H9 (cell line): ENCODE measurements around the gene STXBP6. TPM values are rescaled to one million over a fixed set of nuclear protein-coding genes. Genes with fewer than 3 reads are reported as not detected.

Source experiments
- DNase-seq: peaks from one replicate; pipeline ENCODE4 v3.0.0-alpha.2; 2017
- H2AFZ ChIP-seq: one replicate; pipeline ENCODE4 v1.6.1; 2013; ENCODE audit warnings: mild to moderate bottlenecking, low read length, control low read depth, moderate library complexity
- H2AK5ac ChIP-seq: 2 replicates; pipeline ENCODE4 v1.6.1; 2013; ENCODE audit warnings: low read length, control low read depth, mixed read lengths; ENCODE audit not compliant: insufficient read length
- H2BK120ac ChIP-seq: one replicate; pipeline ENCODE4 v1.6.1; 2013; ENCODE audit warnings: low read depth, mild to moderate bottlenecking, low read length, control low read depth, inconsistent platforms; ENCODE audit not compliant: poor library complexity, severe bottlenecking
- H2BK12ac ChIP-seq: 2 replicates; pipeline ENCODE4 v1.6.1; 2013; ENCODE audit warnings: low read length, control low read depth, mixed read lengths, low read depth; ENCODE audit not compliant: insufficient read length
- H2BK15ac ChIP-seq: 2 replicates; pipeline ENCODE4 v1.6.1; 2013; ENCODE audit warnings: low read depth, low read length, control low read depth
- H2BK20ac ChIP-seq: one replicate; pipeline ENCODE4 v1.6.1; 2013; ENCODE audit warnings: low read depth, mild to moderate bottlenecking, low read length, control low read depth, inconsistent platforms; ENCODE audit not compliant: poor library complexity, severe bottlenecking
- H2BK5ac ChIP-seq: 2 replicates; pipeline ENCODE4 v1.6.1; 2013; ENCODE audit warnings: low read length, control low read depth, mixed read lengths; ENCODE audit not compliant: insufficient read length
- H3K14ac ChIP-seq: 2 replicates; pipeline ENCODE4 v1.6.1; 2013; ENCODE audit warnings: low read length, control low read depth; ENCODE audit not compliant: insufficient read depth
- H3K18ac ChIP-seq: 2 replicates; pipeline ENCODE4 v1.6.1; 2013; ENCODE audit warnings: low read depth, mild to moderate bottlenecking, mixed read lengths, low read length, control low read depth; ENCODE audit not compliant: insufficient read length
- H3K23ac ChIP-seq: 2 replicates; pipeline ENCODE4 v1.6.1; 2013; ENCODE audit warnings: low read length, control low read depth, mixed read lengths, low read depth; ENCODE audit not compliant: insufficient read length
- H3K23me2 ChIP-seq: 2 replicates; pipeline ENCODE4 v1.6.1; 2013; ENCODE audit warnings: low read depth, mild to moderate bottlenecking, mixed read lengths, low read length, control low read depth; ENCODE audit not compliant: insufficient read length, poor library complexity, severe bottlenecking
- H3K27ac ChIP-seq: 2 replicates; pipeline ENCODE4 v1.5.1; 2013; ENCODE audit warnings: low read length, control low read depth, mixed read lengths, low read depth; ENCODE audit not compliant: insufficient read length
- H3K27me3 ChIP-seq: 2 replicates; pipeline ENCODE4 v1.6.1; 2013; ENCODE audit warnings: low read length, control low read depth, inconsistent platforms; ENCODE audit not compliant: insufficient read depth
- H3K4ac ChIP-seq: 2 replicates; pipeline ENCODE4 v1.6.1; 2013; ENCODE audit warnings: low read depth, mild to moderate bottlenecking, control low read depth, inconsistent platforms, low read length, moderate library complexity
- H3K4me1 ChIP-seq: 2 replicates; pipeline ENCODE4 v1.6.1; 2013; ENCODE audit warnings: low read length, control low read depth, inconsistent platforms; ENCODE audit not compliant: insufficient read depth
- H3K4me2 ChIP-seq: 2 replicates; pipeline ENCODE4 v1.6.1; 2013; ENCODE audit warnings: low read length, control low read depth, mixed read lengths; ENCODE audit not compliant: insufficient read length, insufficient read depth
- H3K56ac ChIP-seq: 2 replicates; pipeline ENCODE4 v1.6.1; 2013; ENCODE audit warnings: low read depth, mild to moderate bottlenecking, mixed read lengths, low read length, control low read depth; ENCODE audit not compliant: insufficient read length
- H3K79me1 ChIP-seq: 2 replicates; pipeline ENCODE4 v1.6.1; 2013; ENCODE audit warnings: low read depth, mild to moderate bottlenecking, moderate library complexity, low read length, control low read depth, inconsistent platforms; ENCODE audit not compliant: insufficient read depth, poor library complexity, severe bottlenecking
- H3K79me2 ChIP-seq: 2 replicates; pipeline ENCODE4 v1.6.1; 2013; ENCODE audit warnings: low read length, control low read depth, inconsistent platforms; ENCODE audit not compliant: insufficient read depth
- H3K9ac ChIP-seq: 2 replicates; pipeline ENCODE4 v1.6.1; 2013; ENCODE audit warnings: low read length, control low read depth, mixed read lengths; ENCODE audit not compliant: insufficient read length; ENCODE audit errors: extremely low read depth
- H3K9me3 ChIP-seq: one replicate; pipeline ENCODE4 v1.6.1; 2013; ENCODE audit warnings: low read depth, low read length, inconsistent platforms; ENCODE audit not compliant: control insufficient read depth
- H3T11ph ChIP-seq: one replicate; pipeline ENCODE4 v1.6.1; 2013; ENCODE audit warnings: mild to moderate bottlenecking, low read length, control low read depth, inconsistent platforms
- H4K20me1 ChIP-seq: one replicate; pipeline ENCODE4 v1.6.1; 2013; ENCODE audit not compliant: control insufficient read depth, insufficient read length, insufficient read depth
- H4K5ac ChIP-seq: 2 replicates; pipeline ENCODE4 v1.6.1; 2013; ENCODE audit warnings: low read depth, mild to moderate bottlenecking, mixed read lengths, low read length, control low read depth; ENCODE audit not compliant: insufficient read length
- H4K8ac ChIP-seq: replicated peaks from 2 replicates; pipeline ENCODE4 v1.6.1; 2013; ENCODE audit warnings: low read length, control low read depth, mixed read lengths, low read depth; ENCODE audit not compliant: insufficient read length
- H4K91ac ChIP-seq: 2 replicates; pipeline ENCODE4 v1.6.1; 2013; ENCODE audit warnings: low read depth, mild to moderate bottlenecking, moderate library complexity, mixed read lengths, low read length, control low read depth; ENCODE audit not compliant: insufficient read length
- H3K27ac Mint-ChIP-seq, 3 experiments: 2 replicates in 2 of 3; 3 replicates in 1 of 3; pipeline ENCODE4 v1.8.0; 2020 to 2021; ENCODE audit warnings: mixed read lengths in 3 of 3, mild to moderate bottlenecking in 1 of 3, moderate library complexity in 1 of 3
- H3K27me3 Mint-ChIP-seq: 2 replicates; pipeline ENCODE4 v1.8.0; 2021; ENCODE audit warnings: low read depth, mild to moderate bottlenecking, moderate library complexity, mixed read lengths
- H3K36me3 Mint-ChIP-seq, 3 experiments: 2 replicates in 2 of 3; 3 replicates in 1 of 3; pipeline ENCODE4 v1.8.0; 2020 to 2021; ENCODE audit warnings: low read depth in 3 of 3, mixed read lengths in 3 of 3; ENCODE audit not compliant: insufficient read depth in 1 of 3
- H3K4me1 Mint-ChIP-seq, 2 experiments: 2 replicates each; pipeline ENCODE4 v1.8.0; 2020; ENCODE audit warnings: mixed read lengths in 2 of 2
- H3K4me3 Mint-ChIP-seq, 2 experiments: 2 replicates in 1 of 2; 3 replicates in 1 of 2; pipeline ENCODE4 v1.8.0; 2020 to 2021; ENCODE audit warnings: mild to moderate bottlenecking in 2 of 2, mixed read lengths in 2 of 2, moderate library complexity in 1 of 2
- H3K9me3 Mint-ChIP-seq, 2 experiments: 2 replicates in 1 of 2; 3 replicates in 1 of 2; pipeline ENCODE4 v1.8.0; 2020; ENCODE audit warnings: mild to moderate bottlenecking in 2 of 2, mixed read lengths in 2 of 2, moderate library complexity in 1 of 2
- WGBS: extraction: QIAGEN DNeasy Blood & Tissue Kit; methylation state at CpG from one replicate; pipeline ENCODE4 v1.1.7; 2013; ENCODE audit warnings: missing lambda C conversion rate, low lambda C conversion rate, mixed read lengths; ENCODE audit not compliant: insufficient read length; ENCODE audit errors: extremely low coverage; 5-methylcytosine and 5-hydroxymethylcytosine counted together
- total RNA-seq: library from RNA; stranded (reverse); gene quantifications from 2 replicates; pipeline ENCODE4 v1.2.1, GENCODE V29; 2021
- TF ChIP-seq, protein P1 (sequence below): fragments of 200-600 bp; sonication (generic); conservative IDR thresholded peaks from 3 replicates; pipeline ENCODE4 v1.8.0; 2021; ENCODE audit warnings: antibody characterized with exemption, mild to moderate bottlenecking

Gene STXBP6
- total RNA-seq, 1 experiment from 2014 or later = 3.6 TPM

DNA sequence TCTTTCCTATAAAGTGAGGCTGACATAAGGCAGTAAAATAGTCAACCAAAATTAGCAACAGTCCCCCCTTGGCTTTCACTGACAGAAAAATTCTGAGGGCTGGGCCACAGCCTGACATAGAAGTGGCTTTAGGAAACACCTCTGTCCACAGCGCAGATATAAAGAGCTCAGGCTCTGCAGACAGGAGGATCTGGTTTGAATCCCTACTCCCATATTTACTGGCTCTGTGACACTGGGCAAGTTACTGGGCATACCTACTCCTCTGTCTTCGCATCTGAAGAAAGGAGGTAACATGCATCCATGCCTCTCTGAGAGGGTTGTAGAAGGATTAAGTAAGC, 95.3 kb downstream of the STXBP6 start:
- H3K27ac ChIP-seq = no peak overlapping the region
- Mint-ChIP-seq H3K36me3 (peaks cover 0 to 9% (median 5%) of the 10 kb centered on the region in 3 experiments; a peak in 4 of 7 replicates), H3K27me3 (no peaks in the 10 kb centered on the region), H3K4me3 (no peak overlapping the region), H3K27ac (no peak overlapping the region), H3K4me1 (peaks cover 65 to 67% of the 10 kb centered on the region in 2 experiments), H3K9me3 (peaks cover 0 to 9% of the 10 kb centered on the region in 2 experiments; a peak in 4 of 5 replicates)
- no peak overlapping the region for H4K8ac ChIP-seq
- H3K79me1 ChIP-seq = no peaks in the 10 kb centered on the region
- peaks cover 2% of the 10 kb centered on the region; the same call in 1 of the 2 replicates for H3K4me1 ChIP-seq
- H2BK20ac ChIP-seq = no peak overlapping the region
- no peak overlapping the region for H4K5ac ChIP-seq
- H3K23ac ChIP-seq = no peak overlapping the region
- no peaks in the 10 kb centered on the region for H3K79me2 ChIP-seq
- no peak overlapping the region for H3K56ac ChIP-seq
- H2BK5ac ChIP-seq = no peak overlapping the region
- no peak overlapping the region for H2AFZ ChIP-seq
- no peak overlapping the region for H3K4ac ChIP-seq
- H2BK12ac ChIP-seq = no peak overlapping the region
- no peak for DNase-seq
- H3T11ph ChIP-seq = no peak overlapping the region
- WGBS = no CpG with 5 or more reads among the region's 2 CpGs
- no peaks in the 10 kb centered on the region for H3K27me3 ChIP-seq
- TF ChIP-seq, protein P1, sequence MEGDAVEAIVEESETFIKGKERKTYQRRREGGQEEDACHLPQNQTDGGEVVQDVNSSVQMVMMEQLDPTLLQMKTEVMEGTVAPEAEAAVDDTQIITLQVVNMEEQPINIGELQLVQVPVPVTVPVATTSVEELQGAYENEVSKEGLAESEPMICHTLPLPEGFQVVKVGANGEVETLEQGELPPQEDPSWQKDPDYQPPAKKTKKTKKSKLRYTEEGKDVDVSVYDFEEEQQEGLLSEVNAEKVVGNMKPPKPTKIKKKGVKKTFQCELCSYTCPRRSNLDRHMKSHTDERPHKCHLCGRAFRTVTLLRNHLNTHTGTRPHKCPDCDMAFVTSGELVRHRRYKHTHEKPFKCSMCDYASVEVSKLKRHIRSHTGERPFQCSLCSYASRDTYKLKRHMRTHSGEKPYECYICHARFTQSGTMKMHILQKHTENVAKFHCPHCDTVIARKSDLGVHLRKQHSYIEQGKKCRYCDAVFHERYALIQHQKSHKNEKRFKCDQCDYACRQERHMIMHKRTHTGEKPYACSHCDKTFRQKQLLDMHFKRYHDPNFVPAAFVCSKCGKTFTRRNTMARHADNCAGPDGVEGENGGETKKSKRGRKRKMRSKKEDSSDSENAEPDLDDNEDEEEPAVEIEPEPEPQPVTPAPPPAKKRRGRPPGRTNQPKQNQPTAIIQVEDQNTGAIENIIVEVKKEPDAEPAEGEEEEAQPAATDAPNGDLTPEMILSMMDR = no peak
- no peak overlapping the region for H2AK5ac ChIP-seq
- H3K9ac ChIP-seq = no peak overlapping the region
- H3K18ac ChIP-seq = no peak overlapping the region
- H3K23me2 ChIP-seq = no peaks in the 10 kb centered on the region
- H4K91ac ChIP-seq = no peak overlapping the region
- H3K4me2 ChIP-seq = no peak overlapping the region
- no peak overlapping the region for H3K14ac ChIP-seq
- no peaks in the 10 kb centered on the region for H3K9me3 ChIP-seq
- H2BK15ac ChIP-seq = no peak overlapping the region
- no peak overlapping the region for H2BK120ac ChIP-seq
- H4K20me1 ChIP-seq = no peaks in the 10 kb centered on the region
